ENCODE measurements around the gene NEK11.
"Not testable (repeated sequence)": the region's sequence is repeated elsewhere in the genome, so short reads cannot be mapped to it uniquely, and the experiment has no call there.

The NEK11 gene

GRCh38 chr3:131026321-131027151 lies at the start of gene NEK11, which contains the start of gene ASTE1:
Gene NEK11 (plus strand): TSS chr3:131026877. CDS start chr3:131029709, 2,832 bp downstream.
Gene ASTE1 (minus strand): TSS chr3:131026825. CDS start chr3:131025306, 1,519 bp downstream.
- peak; percentile 82 for DNase-seq

GRCh38 chr3:130979117-130979516 lies 47.6 kb upstream of the NEK11 start:
- no peak for DNase-seq

GRCh38 chr3:130981469-130981868 lies 45.2 kb upstream of the NEK11 start:
- no peak for DNase-seq

GRCh38 chr3:130990282-130990681 lies 36.4 kb upstream of the NEK11 start:
- DNase-seq, result peak; percentile 13

- no peak for DNase-seq
These were observed 35.6 kb upstream of the NEK11 start for GRCh38 chr3:130991126-130991525.

- no peak for DNase-seq
These were observed 34.3 kb upstream of the NEK11 start for GRCh38 chr3:130992344-130992743.

- no peak for DNase-seq
These were observed 29.4 kb upstream of the NEK11 start for GRCh38 chr3:130997289-130997688.

- no peak for DNase-seq
These were observed 25.6 kb upstream of the NEK11 start for GRCh38 chr3:131001071-131001470.

GRCh38 chr3:131004603-131005002 lies 22.1 kb upstream of the NEK11 start:
- DNase-seq, result no peak

GRCh38 chr3:131007256-131007655 lies 19.4 kb upstream of the NEK11 start:
- DNase-seq, result no peak

- DNase-seq, result no peak
These were observed 18.9 kb upstream of the NEK11 start for GRCh38 chr3:131007782-131008181.

- no peak for DNase-seq
These were observed 18.4 kb upstream of the NEK11 start for GRCh38 chr3:131008326-131008725.

- DNase-seq, result no peak
These were observed 17.0 kb upstream of the NEK11 start for GRCh38 chr3:131009698-131010097.

- no peak for DNase-seq
These were observed 7.7 kb upstream of the NEK11 start for GRCh38 chr3:131018970-131019369.

- DNase-seq, result no peak
These were observed 6.5 kb upstream of the NEK11 start for GRCh38 chr3:131020122-131020693.

- no peak for DNase-seq
These were observed 1.1 kb upstream of the NEK11 start for GRCh38 chr3:131025539-131025938.

- DNase-seq, result no peak
These were observed 2.2 kb downstream of the NEK11 start for GRCh38 chr3:131028844-131029243.

GRCh38 chr3:131031660-131032059 lies 5.0 kb downstream of the NEK11 start:
- DNase-seq, result no peak

- peak; percentile 8 for DNase-seq
These were observed 6.9 kb downstream of the NEK11 start for GRCh38 chr3:131033480-131034080.

- DNase-seq, result peak; percentile 39
These were observed 9.6 kb downstream of the NEK11 start for GRCh38 chr3:131036200-131036816.

- DNase-seq, result no peak
These were observed 10.3 kb downstream of the NEK11 start for GRCh38 chr3:131036986-131037385.

- DNase-seq, result no peak
These were observed 11.6 kb downstream of the NEK11 start for GRCh38 chr3:131038326-131038725.

- not testable (repeated sequence) for DNase-seq
These were observed 15.8 kb downstream of the NEK11 start for GRCh38 chr3:131042271-131042985.
